HG03095 (cell line): ENCODE measurements around the gene HIPK1.

Experiments
- ATAC-seq: cut with Tn5 transposase; IDR thresholded peaks from one replicate; pipeline ENCODE4 v1.9.1; 2021; ENCODE audit warnings: moderate library complexity; ENCODE audit not compliant: unreplicated experiment

The HIPK1 gene

DNA sequence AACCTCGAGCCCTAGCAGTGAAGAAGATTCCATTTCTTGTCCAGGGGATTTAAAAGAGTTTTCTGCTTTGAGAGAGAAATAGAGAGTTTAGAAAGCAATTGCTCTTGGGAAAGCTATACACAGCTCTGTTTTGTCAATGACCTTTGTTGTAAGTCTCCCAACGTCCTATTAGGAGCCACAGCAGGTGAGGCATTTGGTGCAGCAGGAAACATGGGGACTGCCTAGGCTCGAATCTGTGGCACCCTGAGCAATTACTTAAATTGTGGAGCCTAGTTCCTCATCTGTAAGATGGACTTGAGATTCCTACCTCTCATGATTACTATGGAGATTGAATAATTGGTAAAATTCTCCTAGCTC is 15.8 kb upstream of the HIPK1 start:
- no peak for ATAC-seq

DNA sequence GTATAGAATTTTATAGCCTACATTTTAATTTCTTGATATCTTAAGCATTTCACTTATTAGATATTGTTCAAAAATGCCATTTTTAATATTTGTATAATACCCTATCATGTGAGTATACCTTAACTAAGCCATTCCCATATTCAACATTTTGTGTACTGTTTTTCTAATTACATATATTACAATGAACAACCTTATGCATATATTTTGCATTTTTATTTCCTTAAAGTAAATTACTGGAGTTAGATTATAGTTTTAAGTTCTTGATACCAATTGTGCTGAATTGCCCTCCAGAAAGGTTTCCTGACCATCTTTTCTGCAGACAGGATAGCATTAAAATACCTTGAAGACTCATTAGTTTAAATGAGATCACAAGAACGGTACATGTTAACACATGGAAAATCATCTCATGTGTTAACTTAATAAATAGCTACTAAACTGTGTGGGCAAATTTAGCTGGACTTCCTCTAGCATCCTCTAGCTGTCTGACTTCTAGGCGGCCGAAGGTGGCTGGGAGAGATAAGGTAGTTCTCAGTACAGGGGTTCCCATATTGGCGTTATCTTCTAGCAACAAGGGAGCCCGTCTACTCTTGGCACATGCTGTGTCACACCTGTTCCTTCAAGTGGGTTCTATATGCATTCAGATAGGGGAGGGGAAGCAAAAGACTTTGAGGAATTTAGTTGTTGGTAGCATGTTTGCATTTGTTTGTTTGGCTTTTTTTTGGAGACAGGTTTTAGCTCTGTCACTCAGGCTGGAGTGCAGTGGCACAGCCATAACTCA is 15.0 kb upstream of the HIPK1 start:
- no peak for ATAC-seq

DNA sequence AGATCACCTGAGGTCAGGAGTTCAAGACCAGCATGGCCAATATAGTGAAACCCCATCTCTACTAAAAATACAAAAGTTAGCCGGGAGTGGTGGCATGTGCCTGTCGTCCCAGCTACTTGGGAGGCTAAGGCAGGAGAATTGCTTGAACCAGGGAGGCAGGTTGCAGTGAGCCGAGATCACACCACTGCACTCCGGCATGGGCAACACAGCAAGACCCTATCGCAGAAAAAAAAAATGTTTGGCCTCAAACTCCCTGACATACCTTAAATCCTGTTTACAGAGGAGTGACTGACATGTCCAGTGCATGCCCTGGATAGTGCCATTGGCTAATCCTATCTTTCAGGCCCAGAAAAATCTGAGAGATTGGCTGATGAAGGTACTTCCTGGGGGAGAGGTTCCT is 12.2 kb upstream of the HIPK1 start:
- ATAC-seq = no peak

DNA sequence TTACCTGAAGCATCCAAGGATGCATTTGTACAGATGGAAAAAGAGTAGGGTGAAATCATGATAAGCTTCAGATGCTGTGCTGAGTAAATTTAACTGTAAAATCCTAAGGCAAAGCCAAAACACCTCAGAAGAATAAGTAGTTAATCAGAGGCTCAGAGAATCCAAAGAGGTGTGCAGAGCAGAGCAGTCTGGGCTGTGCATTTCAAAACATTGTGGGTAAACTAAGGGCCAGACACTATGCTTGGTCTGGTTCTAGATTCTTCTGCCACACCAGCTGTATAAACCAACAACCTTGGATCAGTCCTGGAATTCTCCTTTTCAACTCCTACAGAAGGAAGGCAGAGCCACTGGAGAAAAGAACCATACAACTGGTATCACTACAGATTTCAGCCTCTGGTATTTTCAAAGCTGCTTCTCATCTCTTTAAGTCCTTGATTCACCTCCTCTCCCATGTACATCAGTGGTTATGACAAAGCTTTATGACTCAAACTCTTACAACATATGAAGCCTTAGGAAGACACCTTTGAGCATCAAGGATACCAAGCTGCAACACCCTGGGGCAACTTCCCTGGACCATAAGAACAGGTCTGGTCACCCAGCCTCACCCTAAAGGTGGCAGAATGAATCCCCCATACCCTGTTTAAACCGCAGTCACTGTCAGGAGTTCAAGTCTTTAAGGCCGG is 11.6 kb upstream of the HIPK1 start:
- ATAC-seq = no peak

DNA sequence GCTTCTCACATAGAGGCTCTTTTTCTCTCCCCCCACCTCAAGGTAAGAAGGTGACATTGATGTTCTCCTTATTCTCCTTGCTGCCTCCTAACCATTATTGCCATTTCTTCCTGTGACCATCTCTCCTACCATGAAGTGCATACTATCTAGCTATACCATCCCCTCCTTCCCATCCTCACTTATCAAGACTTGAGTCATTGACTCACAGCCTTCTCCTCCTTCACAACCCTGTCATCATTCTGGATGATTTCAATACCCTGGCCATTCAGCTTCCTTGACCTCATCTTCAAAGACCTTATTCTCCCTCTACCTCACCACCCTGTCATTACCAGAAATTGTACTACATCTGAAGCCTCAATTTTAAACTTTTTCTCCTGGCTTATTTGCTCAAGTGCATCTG is 10.9 kb upstream of the HIPK1 start:
- ATAC-seq = no peak

DNA sequence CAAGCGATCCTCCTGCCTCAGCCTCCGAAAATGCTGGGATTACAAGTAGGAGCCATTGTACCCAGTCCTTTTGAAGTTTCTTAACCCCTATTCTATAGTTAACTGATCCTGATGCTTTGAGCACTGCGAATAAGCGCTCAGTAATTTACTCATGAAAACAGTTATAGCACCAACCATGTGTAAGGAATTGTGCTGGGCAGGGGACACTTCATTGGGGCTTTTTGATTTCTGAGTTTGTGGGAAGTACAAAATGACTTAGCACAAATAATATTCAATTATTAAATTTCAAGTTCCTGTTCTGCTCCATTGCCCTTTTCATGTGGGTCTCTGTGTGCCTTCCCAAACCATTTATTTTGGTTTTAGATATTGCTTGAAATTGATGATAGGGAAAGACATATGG is 6.2 kb upstream of the HIPK1 start:
- ATAC-seq = no peak

DNA sequence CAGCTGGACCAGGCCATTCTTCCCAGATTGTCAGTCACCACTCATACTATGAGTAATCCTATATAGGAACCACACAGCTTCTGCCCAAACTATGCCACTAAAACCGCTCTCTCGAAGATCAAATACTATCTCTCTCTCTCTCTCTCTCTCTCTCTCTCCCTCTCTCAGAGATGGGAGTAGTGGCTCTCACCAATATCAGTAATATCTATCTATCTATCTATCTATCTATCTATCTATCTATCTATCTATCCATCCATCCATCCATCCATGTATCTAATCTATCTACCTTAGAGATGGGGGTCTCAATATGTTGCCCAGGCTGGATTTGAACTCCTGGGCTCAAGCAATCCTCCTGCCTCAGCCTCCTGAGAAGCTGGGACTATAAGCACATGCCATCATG is 4.7 kb upstream of the HIPK1 start:
- no peak for ATAC-seq

DNA sequence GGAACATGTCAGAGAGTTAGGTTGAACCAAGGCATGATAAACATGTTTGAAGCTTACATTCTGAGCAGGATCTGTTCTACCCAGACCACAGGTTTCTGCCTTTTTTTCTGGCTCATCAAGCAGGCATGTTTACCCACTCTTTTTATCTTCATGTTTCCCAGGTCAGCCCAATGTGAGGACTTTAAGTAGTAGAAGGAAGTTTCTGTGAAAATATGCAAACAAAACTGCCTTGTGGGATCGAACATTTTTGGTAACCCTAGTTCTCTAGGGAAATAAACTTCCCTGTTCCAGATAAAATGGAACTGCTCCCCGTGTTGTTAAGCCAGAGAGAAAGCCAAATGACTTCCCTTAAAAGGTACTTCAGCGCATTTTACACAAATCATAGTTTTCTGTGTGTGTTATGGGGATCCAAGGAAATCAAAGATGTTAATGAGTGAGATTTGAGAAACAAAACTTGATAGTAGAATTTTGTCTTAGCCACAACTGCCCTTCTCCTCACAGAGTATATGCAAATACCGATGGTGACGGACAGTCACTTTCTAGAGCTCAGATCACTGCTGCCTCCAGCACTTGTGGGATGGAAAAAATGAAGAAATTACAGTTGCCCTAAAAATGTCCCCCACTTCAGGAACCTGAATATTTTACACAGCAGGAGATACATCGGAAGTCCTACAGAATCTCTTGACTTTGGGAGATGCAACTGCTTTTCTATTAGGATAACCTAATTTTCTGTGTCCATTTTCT is 765 bp upstream of the HIPK1 start:
- peak; percentile 32 for ATAC-seq

DNA sequence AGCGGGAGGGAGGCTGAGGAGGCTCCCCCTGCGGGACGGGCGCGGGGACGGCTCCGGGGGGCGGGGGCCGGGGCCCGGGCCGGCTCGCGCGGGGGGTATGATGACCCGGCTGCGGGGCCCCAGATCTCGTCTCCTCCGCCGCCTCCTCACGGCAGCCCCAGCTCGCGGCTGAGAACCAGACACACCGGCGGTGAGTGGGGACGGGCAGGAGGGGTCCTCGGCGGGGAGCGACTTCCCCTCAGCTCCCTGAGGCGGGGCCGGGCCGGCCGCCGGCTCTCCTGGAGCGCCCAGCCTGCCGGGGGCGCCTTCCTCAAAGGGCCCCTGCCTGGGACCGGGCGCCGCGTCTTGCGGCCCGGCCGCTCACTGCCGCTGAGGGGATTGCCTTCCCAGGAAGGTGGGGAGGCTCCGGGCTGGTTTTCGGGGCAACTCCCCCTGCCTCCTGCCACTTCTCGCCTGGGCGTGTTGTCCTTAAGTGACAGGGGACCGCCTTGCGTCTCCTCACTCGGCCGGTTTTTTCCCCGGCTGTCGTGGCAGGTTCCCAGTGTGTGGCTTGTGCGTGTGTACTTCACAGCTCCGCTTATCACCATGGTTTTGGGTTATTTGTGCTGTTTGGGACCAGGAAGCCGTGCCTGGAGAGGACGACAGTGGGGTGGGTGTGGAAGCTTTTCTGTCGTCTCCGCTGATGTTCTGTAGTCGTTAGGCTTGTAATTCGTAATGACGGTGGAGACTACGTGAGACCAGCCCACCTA is 800 bp downstream of the HIPK1 start:
- ATAC-seq = peak; percentile 32

DNA sequence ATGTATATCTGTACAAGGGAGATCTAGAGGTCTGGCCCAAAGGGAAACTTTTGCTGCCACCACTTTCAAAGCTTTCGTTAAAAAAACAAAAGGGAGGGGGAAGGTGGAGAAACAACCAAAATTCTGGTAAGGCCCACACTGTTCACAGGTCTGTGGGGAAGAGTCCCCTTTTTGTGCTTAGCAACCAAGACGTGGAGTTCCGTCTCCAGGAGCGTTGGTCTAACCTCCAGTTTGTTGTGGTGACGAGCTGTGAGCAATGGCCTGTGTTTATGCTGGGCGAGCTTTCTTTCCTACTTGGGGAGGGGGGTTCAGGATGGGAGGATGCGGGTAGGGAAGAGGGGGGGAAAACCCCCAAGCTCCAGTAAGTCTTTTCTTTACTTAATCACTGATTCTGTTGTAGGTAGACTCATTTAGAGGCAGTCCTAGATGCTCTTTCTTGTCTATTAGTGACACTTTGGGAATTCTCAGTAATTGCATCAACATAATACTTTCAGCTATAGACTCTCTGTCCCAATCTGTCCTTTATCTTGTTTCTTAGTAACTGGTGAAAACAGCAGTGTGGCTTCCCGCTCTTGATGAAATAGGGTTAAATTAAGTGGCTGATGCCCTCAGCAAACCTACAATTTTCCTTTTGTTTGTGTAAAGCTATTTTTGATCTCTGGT is 1.5 kb downstream of the HIPK1 start:
- ATAC-seq = peak; percentile 32

DNA sequence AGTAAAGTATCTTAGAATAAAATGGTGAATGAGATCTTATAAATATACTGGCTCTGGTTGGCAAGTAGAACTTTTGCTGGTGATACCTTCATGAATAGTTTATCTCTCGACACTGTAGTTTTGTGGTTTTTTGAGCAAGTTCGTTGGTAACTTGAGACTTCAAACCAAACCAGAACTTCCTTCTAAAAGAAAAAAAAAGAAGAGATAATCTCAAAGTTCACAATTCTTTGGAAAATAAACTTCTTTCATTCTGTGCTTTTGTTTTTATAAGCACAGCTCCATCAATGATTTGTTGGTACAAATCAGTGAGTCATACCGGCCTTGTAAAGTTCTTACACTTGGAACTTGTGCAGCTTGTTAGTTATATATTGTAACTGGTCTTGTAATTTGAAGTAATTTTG is 2.3 kb downstream of the HIPK1 start:
- ATAC-seq = no peak

DNA sequence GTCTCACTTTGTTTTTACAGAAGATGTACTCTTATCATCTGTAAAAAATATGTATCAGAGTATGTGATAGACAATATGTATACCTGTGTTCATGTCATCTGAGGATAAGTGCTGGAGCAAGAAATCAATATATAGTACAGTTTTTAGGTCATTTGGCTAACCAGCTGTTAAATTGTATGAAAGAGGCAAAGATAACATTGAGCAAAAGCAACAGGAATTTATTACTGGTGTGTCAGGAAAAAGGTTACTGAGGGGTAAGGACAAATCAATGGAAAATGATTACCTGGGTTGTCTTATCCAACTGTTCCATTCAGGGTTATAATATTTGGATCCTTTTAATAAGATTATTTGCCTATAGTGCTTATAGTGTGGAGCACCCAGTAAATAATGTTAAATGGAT is 4.9 kb downstream of the HIPK1 start:
- ATAC-seq = no peak

DNA sequence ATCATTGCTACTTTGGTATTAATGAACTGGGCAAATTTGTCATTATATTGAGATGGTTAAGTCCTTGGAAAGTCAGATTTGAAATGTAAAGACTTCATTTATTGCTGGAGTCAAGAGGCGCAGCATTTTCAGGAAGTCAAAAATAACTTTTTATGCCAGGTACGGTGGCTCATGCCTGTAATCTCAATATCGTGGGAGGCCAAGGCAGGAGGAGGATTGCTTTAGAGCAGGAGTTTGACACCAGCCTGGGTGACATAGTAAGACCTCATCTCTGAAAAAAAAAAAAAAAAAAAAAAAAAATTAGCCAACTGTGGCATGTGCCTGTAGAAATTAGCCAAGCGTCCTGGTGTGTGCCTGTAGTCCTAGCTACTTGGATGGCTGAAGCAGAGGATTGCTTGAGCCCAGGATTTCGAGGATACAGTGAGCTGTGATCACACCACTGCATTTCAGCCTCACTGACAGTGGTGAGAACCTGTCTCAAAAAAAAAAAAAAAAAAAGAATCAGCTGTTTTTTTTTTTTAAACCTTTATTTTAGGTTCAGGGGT is 5.5 kb downstream of the HIPK1 start:
- no peak for ATAC-seq

DNA sequence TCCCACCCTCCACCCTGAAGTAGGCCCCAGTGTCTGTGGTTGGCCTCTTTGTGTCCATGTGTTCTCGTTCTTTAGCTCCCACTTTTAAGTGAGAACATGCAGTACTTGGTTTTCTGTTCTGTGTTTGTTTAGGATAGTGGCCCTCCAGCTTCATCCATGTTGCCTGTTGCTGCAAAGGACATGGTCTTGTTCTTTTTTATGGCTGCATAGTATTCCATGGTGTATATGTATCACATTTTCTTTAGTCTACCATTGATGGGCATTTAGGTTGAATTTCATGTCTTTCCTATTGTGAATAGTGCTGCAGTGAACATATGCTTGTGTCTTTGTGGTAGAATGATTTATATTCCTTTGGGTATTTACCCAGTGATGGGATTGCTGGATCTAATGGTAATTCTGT is 6.1 kb downstream of the HIPK1 start:
- no peak for ATAC-seq

DNA sequence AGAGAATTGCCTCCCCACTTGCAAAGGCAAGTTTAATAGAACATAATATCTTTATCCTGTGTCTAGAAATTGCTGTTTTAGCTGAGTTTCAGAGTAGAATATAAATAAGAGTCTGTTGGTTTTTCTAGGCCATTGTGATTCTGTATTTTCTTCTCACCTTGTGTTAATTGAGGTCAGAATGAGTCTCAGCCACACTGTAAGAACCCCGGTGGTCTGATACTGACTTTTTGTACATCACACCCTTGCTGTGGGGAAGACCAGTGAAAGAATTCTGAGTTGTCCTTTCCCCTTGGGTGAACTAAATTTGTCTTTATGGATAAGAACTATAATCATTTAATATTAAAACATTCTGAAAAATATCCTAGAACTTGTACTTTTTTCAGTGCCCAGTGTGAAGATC is 6.8 kb downstream of the HIPK1 start:
- no peak for ATAC-seq

DNA sequence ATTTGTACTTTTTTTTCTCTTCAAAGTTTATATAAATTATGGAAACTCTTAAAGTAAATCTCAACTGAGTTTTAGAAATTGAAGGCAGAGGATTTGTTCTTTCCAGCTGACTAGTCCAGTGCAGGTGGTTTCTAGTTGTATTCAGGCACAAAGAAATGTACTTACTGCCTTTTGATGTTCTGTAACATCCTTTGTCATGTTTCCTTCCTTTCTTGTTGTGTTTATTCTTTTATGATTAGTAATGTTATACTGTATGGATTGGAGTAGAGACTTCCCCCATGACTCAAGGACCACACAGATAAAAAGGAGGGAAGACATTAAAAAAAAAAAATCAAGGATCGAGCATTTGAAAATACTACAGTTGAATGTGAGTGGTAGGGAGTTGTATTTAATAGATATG is 8.0 kb downstream of the HIPK1 start:
- no peak for ATAC-seq

DNA sequence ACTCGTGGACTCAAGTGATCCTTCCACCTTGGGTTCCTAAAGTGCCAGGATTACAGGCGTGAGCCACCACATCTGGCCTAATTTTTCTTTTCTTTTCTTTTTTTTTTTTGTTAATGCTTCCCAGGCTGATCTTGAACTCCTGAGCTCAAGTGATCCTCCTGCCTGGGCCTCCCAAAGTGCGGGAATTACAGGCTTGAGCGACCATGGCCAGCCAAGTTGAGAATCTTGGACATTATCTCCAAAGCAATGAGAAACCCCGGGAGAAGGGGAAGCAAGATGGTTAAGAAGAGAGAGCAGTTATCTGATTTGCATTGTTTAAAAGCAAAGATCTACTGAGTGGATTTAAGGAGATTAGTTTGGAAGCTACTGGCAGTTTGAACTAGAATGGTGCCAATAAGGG is 9.1 kb downstream of the HIPK1 start:
- no peak for ATAC-seq

DNA sequence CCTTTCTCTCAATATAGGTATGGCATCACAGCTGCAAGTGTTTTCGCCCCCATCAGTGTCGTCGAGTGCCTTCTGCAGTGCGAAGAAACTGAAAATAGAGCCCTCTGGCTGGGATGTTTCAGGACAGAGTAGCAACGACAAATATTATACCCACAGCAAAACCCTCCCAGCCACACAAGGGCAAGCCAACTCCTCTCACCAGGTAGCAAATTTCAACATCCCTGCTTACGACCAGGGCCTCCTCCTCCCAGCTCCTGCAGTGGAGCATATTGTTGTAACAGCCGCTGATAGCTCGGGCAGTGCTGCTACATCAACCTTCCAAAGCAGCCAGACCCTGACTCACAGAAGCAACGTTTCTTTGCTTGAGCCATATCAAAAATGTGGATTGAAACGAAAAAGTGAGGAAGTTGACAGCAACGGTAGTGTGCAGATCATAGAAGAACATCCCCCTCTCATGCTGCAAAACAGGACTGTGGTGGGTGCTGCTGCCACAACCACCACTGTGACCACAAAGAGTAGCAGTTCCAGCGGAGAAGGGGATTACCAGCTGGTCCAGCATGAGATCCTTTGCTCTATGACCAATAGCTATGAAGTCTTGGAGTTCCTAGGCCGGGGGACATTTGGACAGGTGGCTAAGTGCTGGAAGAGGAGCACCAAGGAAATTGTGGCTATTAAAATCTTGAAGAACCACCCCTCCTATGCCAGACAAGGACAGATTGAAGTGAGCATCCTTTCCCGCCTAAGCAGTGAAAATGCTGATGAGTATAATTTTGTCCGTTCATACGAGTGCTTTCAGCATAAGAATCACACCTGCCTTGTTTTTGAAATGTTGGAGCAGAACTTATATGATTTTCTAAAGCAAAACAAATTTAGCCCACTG is 11.5 kb downstream of the HIPK1 start:
- peak; percentile 47 for ATAC-seq

DNA sequence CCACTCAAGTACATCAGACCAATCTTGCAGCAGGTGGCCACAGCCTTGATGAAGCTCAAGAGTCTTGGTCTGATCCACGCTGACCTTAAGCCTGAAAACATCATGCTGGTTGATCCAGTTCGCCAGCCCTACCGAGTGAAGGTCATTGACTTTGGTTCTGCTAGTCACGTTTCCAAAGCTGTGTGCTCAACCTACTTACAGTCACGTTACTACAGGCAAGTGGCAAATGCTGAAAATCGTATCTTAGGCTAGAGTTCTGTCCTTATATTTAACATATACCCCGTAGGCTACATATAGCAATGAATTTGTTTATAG is 12.1 kb downstream of the HIPK1 start:
- no peak for ATAC-seq

DNA sequence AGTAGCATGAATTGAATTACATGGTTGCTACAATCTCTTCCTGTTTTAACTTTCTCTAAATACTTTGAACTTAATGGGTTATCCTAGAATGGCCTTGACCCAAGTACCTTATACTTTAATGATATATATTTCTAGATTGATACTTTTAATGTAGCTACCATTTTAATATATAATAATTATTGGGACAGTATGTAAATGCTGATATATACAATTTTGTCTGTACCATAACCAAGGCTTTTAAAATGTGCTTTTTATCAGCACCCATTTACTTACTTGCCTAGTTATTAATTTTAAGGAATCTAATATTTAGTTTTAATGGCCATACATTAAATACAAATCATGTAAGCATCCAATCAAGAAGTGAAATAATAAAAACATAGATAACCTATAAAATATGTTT is 13.4 kb downstream of the HIPK1 start:
- ATAC-seq = no peak
